C4-2B (cell line): ENCODE results near the gene ANKRD39.
"Not testable (repeated sequence)": the region's sequence is repeated elsewhere in the genome, so short reads cannot be mapped to it uniquely, and the experiment has no call there.

Experiments used
- H3K27ac ChIP-seq: fragments of 450-650 bp; 2 replicates; pipeline ENCODE4 v1.5.1; 2017
- CTCF ChIP-seq: fragments of 450-650 bp; conservative IDR thresholded peaks from 2 replicates; pipeline ENCODE4 v1.5.1; 2017; ENCODE audit warnings: mild to moderate bottlenecking
- ZFX ChIP-seq: fragments of 450-650 bp; IDR thresholded peaks from 2 replicates; pipeline ENCODE4 v1.6.1; 2017

The ANKRD39 gene

GRCh38 chr2:96806468-96807126, 51.2 kb downstream of the ANKRD39 start:
- TF ChIP-seq CTCF: no peak
- TF ChIP-seq ZFX: no peak
- H3K27ac ChIP-seq: no peak overlapping the region

DNA sequence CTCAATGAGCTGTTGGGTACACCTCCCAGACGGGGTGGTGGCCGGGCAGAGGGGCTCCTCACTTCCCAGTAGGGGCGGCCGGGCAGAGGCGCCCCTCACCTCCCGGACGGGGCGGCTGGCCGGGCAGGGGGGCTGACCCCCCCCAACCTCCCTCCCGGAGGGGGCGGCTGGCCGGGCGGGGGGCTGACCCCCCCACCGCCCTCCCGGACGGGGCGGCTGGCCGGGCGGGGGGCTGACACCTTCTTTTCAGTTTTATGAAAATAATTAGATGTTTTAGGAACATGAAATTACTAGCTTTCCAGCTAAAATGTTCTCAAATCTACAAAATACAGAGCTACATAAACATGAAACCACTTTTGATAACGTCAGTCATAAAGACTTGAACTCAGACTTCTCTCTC, 51.9 kb downstream of the ANKRD39 start:
- H3K27ac ChIP-seq: not testable (repeated sequence)

DNA sequence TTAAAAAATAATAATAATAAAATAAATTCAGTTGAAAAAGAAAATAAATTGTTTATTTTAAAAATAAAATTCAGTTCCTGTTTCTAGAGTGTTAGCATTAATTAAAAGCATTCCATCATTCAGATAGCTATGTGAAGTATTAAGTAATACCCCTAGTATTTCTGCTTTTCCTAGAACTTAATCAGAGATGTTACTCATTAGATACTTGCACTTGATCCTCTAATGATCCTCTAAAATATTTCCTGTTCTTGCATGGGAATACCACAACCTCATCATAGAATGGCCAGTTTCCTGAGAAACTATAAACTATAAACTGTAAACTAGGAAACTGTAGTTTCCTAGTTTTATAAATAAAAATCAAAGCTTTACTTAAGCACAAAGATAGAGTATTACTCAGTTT, 52.8 kb downstream of the ANKRD39 start:
- no peak for TF ChIP-seq ZFX
- TF ChIP-seq CTCF: no peak
- H3K27ac ChIP-seq: no peak overlapping the region

DNA sequence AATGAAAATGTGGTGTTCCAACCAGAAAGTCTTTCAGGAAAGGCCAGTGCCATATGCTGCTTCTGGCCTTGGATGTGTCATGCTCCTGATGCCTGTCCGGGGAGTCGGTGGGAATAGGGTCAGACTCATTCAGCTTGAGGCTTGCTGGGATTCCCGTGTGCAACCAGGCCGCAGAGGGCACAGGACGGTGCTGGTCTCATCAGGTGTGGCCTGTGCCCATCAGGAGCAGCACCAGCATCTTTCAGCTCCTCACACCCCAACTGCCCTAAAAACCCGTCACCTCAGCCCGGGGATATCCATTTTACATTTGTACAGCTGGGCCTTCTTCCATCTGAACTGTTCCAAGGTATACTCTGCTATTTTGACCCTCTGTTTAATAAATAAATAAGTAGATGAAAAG, 55.1 kb downstream of the ANKRD39 start:
- TF ChIP-seq ZFX: no peak
- TF ChIP-seq CTCF: no peak

GRCh38 chr2:96801786-96802595, 55.8 kb downstream of the ANKRD39 start:
- H3K27ac ChIP-seq: no peak overlapping the region
- TF ChIP-seq CTCF (no peak), ZFX (no peak)

More for the DNA sequence above, 55.1 kb downstream of the ANKRD39 start:
- no peak overlapping the region for H3K27ac ChIP-seq

DNA sequence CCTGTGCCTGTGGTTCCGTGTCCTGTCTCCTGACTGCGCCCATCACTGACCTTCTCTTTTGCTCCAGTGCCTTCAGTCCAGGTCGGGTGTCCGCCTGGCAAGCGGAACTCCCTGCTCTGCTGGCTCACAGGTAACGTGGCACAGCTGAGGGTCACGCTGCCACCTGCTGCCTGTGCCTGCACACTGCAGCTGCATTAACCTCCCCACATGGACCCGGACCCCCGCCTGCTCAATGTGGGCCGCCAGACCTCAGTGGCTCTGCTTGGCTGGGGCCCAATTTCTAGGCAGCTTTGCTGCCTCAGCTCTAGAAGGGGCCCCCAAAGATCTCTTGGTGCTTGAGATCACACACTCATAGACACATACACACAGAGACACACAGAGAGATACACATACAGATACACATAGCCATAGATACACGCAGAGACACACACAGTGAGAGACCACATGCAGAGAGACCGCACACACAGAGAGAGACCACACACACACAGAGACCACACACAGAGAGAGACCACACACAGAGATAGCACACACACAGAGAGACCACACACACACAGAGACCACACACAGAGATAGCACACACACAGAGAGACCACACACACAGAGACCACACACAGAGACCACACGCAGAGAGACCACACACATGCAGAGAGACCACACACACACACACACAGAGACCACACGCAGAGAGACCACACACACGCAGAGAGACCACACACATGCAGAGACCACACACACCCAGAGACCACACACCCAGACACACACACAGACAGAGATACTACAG, 56.6 kb downstream of the ANKRD39 start:
- no peak for TF ChIP-seq ZFX
- peak; percentile 83 for TF ChIP-seq CTCF
- peak overlapping the region; percentile 16; the same call in 1 of the 2 replicates for H3K27ac ChIP-seq

DNA sequence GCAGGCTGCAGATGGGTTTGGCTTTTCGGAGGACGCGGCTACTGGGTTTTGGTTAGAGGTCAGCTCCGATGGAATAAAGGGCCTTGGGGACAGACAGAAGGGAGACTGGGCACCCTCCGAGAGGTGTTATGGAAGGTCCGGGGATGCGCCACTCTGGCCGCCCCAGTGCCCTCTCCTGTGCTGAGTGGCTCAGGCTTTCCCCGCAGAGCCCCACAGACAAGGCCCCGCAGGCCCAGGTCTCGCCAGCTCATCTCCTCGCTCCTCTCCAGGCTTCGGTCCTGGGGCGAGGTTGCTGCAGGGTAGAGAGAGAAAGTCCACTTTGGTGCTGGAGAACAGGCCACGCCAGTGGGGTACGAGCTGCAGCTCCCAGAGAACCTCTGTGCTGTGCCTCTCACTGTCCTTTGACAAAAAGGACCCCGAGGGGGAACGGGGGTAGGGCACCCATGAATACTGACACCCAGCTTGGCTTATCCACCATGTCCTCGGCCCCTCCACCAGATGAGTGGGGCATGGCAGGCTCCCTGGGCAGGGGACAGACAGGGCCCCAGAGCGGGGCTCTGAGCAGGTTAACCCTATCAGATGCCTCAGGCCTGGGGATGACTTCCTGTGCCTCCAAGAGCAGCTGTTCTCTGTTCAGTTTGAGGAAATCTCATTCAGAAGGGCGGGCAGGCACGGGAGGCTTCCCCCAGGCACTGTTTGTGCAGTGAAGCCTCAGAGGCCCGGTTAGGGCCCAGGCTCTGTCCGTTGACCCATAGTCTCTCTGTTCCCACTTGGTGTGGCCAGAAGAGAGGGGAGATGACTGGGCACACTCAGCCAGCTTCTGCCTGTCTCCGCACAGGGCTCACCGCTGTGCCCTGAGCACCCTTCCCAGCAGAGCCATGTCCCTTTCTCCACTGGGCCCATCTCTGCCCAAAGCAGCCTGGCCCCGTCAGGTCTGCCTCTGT, 57.5 kb downstream of the ANKRD39 start:
- H3K27ac ChIP-seq: peak overlapping the region; percentile 16; the same call in 1 of the 2 replicates
- TF ChIP-seq ZFX (no peak), CTCF (no peak)
